Keratinocyte (primary cell): ENCODE measurements around the gene ZBED4. TPM values are rescaled to one million over a fixed set of nuclear protein-coding genes. Genes with fewer than 3 reads are reported as not detected.

ENCODE experiments used
- DNase-seq: peaks from one replicate; pipeline ENCODE4 v3.0.0-alpha.2; 2011; ENCODE audit warnings: low read depth, missing footprints, low spot score
- FAIRE-seq: peaks from 2 replicates; lab custom pipeline; 2011; peaks lifted over from hg19 to GRCh38; lab: Jason Lieb, UNC
- H2AFZ ChIP-seq: 2 replicates; pipeline ENCODE4 v1.6.0; 2012; ENCODE audit warnings: low read length, control low read depth, inconsistent platforms; ENCODE audit not compliant: control insufficient read depth
- H3K27ac ChIP-seq: 2 replicates; pipeline ENCODE4 v1.5.1; 2011; ENCODE audit warnings: low read length; ENCODE audit not compliant: control insufficient read depth, insufficient read depth
- H3K27me3 ChIP-seq: 3 replicates; pipeline ENCODE4 v1.6.0; 2011; ENCODE audit warnings: low read length; ENCODE audit not compliant: control insufficient read depth, insufficient read depth; ENCODE audit errors: extremely low read depth
- H3K36me3 ChIP-seq, 2 experiments: 2 replicates in 1 of 2; 3 replicates in 1 of 2; pipeline ENCODE4 v1.5.1; 2011; ENCODE audit warnings: low read length in 2 of 2, mild to moderate bottlenecking in 1 of 2; ENCODE audit not compliant: control insufficient read depth in 2 of 2, insufficient read depth in 2 of 2; ENCODE audit errors: extremely low read depth in 1 of 2
- H3K4me1 ChIP-seq: 3 replicates; pipeline ENCODE4 v1.5.1; 2011; ENCODE audit warnings: low read length; ENCODE audit not compliant: control insufficient read depth, insufficient read depth; ENCODE audit errors: extremely low read depth
- H3K4me2 ChIP-seq: 3 replicates; pipeline ENCODE4 v1.6.0; 2011; ENCODE audit warnings: low read depth, low read length; ENCODE audit not compliant: control insufficient read depth, insufficient read depth; ENCODE audit errors: extremely low read depth
- H3K4me3 ChIP-seq, 3 experiments: fragments of 200-600 bp in 1 of 3; sonication (generic) in 1 of 3; 2 replicates in 2 of 3; 3 replicates in 1 of 3; pipeline ENCODE4 v1.5.1; 2011 to 2016; ENCODE audit warnings: low read length in 3 of 3, mild to moderate bottlenecking in 3 of 3, control low read depth in 2 of 3, inconsistent platforms in 1 of 3, low read depth in 1 of 3, mixed read lengths in 1 of 3, mixed run types in 1 of 3, moderate library complexity in 1 of 3; ENCODE audit not compliant: control insufficient read depth in 2 of 3, insufficient read depth in 2 of 3; ENCODE audit errors: extremely low read depth in 1 of 3
- H3K79me2 ChIP-seq: 2 replicates; pipeline ENCODE4 v1.6.0; 2012; ENCODE audit warnings: low read length; ENCODE audit not compliant: control insufficient read depth, insufficient read depth
- H3K9ac ChIP-seq: 3 replicates; pipeline ENCODE4 v1.6.0; 2011; ENCODE audit warnings: low read length; ENCODE audit not compliant: control insufficient read depth, insufficient read depth; ENCODE audit errors: extremely low read depth
- H3K9me1 ChIP-seq: 3 replicates; pipeline ENCODE4 v1.6.0; 2011; ENCODE audit warnings: low read length; ENCODE audit not compliant: control insufficient read depth, insufficient read depth; ENCODE audit errors: extremely low read depth
- H3K9me3 ChIP-seq: 2 replicates; pipeline ENCODE4 v1.5.1; 2012; ENCODE audit warnings: low read depth, low read length; ENCODE audit not compliant: control insufficient read depth
- H4K20me1 ChIP-seq: 3 replicates; pipeline ENCODE4 v1.6.0; 2011; ENCODE audit warnings: low read length; ENCODE audit not compliant: control insufficient read depth, insufficient read depth; ENCODE audit errors: extremely low read depth
- EZH2 ChIP-seq: IDR thresholded peaks from one replicate; pipeline ENCODE4 v1.6.1; 2012; ENCODE audit warnings: inconsistent platforms, mild to moderate bottlenecking, low read length, moderate library complexity
- dilution Hi-C: fragments of 300-500 bp; cut with MboI; formaldehyde crosslinking; loops from one replicate; pipeline ENCODE4 v1.7.0; 2020; ENCODE audit warnings: low sequenced_read_pairs; ENCODE audit not compliant: extremely low pct_ligation_motif_present
- polyA plus RNA-seq, 5 experiments: library from polyadenylated mRNA; depleted of rRNA in 3 of 5; stranded (reverse) in 3 of 5; stranded (forward) in 1 of 5; unstranded in 1 of 5; fragments of >200 nt; gene quantifications; 1 replicate in 1 of 5; 2 replicates in 3 of 5; 3 replicates in 1 of 5; pipeline versions ENCODE4 v1.2.1 to v1.2.3, GENCODE V29; 2011 to 2012; ENCODE audit warnings: missing spikeins in 2 of 5, low read depth in 1 of 5, low replicate concordance in 1 of 5
- TF ChIP-seq, protein P1 (sequence below), 3 experiments: IDR thresholded peaks in 1 of 3; conservative IDR thresholded peaks in 1 of 3; optimal IDR thresholded peaks in 1 of 3; 2 replicates in 2 of 3; 3 replicates in 1 of 3; pipeline versions ENCODE3 to v1.5.1; 2011; ENCODE audit warnings: low read length in 3 of 3, mild to moderate bottlenecking in 3 of 3, moderate library complexity in 2 of 3, control low read depth in 1 of 3, inconsistent platforms in 1 of 3; ENCODE audit not compliant: insufficient read depth in 2 of 3; ENCODE audit errors: extremely low read depth in 1 of 3

Gene ZBED4
- polyA plus RNA-seq, 1 donor (not counting 4 experiments of a cell fraction or from before 2014, with no cell fraction given): 7.1 TPM

DNA sequence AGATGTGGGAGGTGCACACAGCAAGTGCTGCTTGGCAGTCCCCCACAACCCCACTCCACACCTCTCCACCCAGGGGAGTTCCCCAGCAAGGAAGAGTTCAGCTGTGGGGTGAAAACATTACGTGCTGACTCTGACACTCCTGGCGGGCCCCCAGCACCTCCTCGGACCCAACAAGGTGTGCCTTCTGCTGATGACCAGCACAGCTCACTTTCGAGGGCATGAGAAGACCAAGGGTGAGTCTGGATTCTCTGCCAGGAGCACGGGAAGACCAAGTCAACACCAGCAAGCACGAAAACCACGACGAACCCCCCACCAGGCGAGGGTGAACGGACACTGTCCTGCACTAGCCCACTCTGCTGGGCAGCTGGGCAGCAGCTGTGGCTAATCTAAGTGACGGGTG, 63.2 kb downstream of the ZBED4 start:
- TF ChIP-seq, protein P1, sequence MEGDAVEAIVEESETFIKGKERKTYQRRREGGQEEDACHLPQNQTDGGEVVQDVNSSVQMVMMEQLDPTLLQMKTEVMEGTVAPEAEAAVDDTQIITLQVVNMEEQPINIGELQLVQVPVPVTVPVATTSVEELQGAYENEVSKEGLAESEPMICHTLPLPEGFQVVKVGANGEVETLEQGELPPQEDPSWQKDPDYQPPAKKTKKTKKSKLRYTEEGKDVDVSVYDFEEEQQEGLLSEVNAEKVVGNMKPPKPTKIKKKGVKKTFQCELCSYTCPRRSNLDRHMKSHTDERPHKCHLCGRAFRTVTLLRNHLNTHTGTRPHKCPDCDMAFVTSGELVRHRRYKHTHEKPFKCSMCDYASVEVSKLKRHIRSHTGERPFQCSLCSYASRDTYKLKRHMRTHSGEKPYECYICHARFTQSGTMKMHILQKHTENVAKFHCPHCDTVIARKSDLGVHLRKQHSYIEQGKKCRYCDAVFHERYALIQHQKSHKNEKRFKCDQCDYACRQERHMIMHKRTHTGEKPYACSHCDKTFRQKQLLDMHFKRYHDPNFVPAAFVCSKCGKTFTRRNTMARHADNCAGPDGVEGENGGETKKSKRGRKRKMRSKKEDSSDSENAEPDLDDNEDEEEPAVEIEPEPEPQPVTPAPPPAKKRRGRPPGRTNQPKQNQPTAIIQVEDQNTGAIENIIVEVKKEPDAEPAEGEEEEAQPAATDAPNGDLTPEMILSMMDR (optimal IDR thresholded peaks at IDR 0.05 in 1 of 3, IDR thresholded peaks at IDR 0.05 in 1 of 3, conservative IDR thresholded peaks at IDR 0.05 in 1 of 3; ENCODE audit: extremely low read depth in 1 of 3, insufficient read depth in 2 of 3, low read length in 3 of 3): no peak
- TF ChIP-seq EZH2: no peak
- H3K27ac ChIP-seq: no peak overlapping the region
- H3K36me3 ChIP-seq: peaks cover 8 to 26% of the 10 kb centered on the region in 2 experiments
- H2AFZ ChIP-seq: no peak overlapping the region
- H3K9ac ChIP-seq: no peak overlapping the region
- H3K4me2 ChIP-seq: peak overlapping the region; percentile 83
- FAIRE-seq: no peak
- no peaks in the 10 kb centered on the region for H3K27me3 ChIP-seq
- H3K9me1 ChIP-seq: no peaks in the 10 kb centered on the region
- peaks cover 12% of the 10 kb centered on the region for H3K79me2 ChIP-seq
- H3K4me3 ChIP-seq: peak overlapping the region; percentile 78 to 87 (median 83)
- H3K9me3 ChIP-seq: no peaks in the 10 kb centered on the region
- dilution Hi-C loops: no loop called here
- H3K4me1 ChIP-seq: peaks cover 10% of the 10 kb centered on the region
- no peaks in the 10 kb centered on the region for H4K20me1 ChIP-seq
- no peak for DNase-seq

DNA sequence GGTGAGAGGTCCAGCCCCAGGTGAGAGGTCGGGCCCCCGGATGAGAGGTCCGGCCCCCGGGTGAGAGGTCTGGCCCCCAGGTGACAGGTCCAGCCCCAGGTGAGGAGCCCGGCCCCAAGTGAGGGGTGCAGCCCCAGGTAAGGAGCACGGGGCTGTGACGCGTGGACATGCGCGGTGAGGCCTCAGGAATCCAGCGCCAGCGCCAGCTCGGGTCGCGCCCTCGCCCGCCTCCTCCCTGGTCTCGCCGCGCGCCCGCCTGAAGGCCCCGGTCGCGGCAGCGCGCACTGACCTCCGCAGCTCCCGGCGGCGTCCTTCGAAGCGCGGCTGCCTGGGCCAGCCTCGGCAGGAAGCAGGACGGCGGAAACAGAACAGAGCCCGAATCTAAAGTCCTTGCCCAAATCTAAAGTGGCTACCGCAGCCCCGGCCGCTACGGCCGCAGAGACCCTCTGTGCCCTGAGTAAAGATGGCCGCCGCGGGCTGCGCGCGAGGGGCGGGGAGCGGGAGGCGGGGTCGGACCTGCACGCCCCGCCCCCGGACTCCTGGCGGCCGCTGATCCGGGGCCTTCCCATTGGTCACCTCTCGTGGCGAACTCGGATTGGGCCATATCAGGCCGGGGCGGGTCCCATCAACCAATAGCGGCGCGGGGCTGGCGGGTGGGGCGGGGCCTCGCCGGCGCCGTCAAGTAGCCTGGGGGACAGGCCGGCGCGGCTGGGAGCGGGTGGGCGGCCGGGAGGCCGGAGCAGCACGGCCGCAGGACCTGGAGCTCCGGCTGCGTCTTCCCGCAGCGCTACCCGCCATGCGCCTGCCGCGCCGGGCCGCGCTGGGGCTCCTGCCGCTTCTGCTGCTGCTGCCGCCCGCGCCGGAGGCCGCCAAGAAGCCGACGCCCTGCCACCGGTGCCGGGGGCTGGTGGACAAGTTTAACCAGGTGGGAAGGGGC, 64.6 kb downstream of the ZBED4 start, which contains the start of the genes ALG12 and CRELD2:
ALG12 (minus strand) TSS at position 465 of the 937 bp plus-strand sequence. CDS start 4,673 bp downstream, outside the sequence.
CRELD2 (plus strand) TSS at position 661 of the 937 bp plus-strand sequence; CDS start at position 797, 136 bp downstream.
- FAIRE-seq (peak; percentile 13), DNase-seq (peak; percentile 73)
- peak within 1 kb of the TSS; percentile 84 for H3K4me2 ChIP-seq
- H3K27me3 ChIP-seq: no peaks in the 10 kb centered on the region
- peak within 1 kb of the TSS; percentile 89 for H2AFZ ChIP-seq
- H3K4me1 ChIP-seq: peaks cover 10% of the 10 kb centered on the region
- no peaks in the 10 kb centered on the region for H3K9me3 ChIP-seq
- peaks cover 8 to 18% of the 10 kb centered on the region in 2 experiments for H3K36me3 ChIP-seq
- peak within 1 kb of the TSS; percentile 77 for H3K27ac ChIP-seq
- no peaks in the 10 kb centered on the region for H4K20me1 ChIP-seq
- H3K4me3 ChIP-seq: peak within 1 kb of the TSS; percentile 78 to 87 (median 83)
- TF ChIP-seq EZH2: no peak
- TF ChIP-seq, protein P1 (optimal IDR thresholded peaks at IDR 0.05 in 1 of 3, IDR thresholded peaks at IDR 0.05 in 1 of 3, conservative IDR thresholded peaks at IDR 0.05 in 1 of 3; ENCODE audit: extremely low read depth in 1 of 3, insufficient read depth in 2 of 3, low read length in 3 of 3): no peak
- H3K9me1 ChIP-seq: no peaks in the 10 kb centered on the region
- peak within 1 kb of the TSS; percentile 85 for H3K9ac ChIP-seq
- dilution Hi-C loops: no loop called here
- peaks cover 12% of the 10 kb centered on the region for H3K79me2 ChIP-seq
